RCC 7860 (cell line): Measurements from ENCODE around the gene APOL3.
A peak's percentile ranks its signal among the peaks of the same experiment; 100 is the strongest.
"Not testable (repeated sequence)": the region's sequence is repeated elsewhere in the genome, so short reads cannot be mapped to it uniquely, and the experiment has no call there.

Experiments used
- DNase-seq: peaks from one replicate; pipeline ENCODE4 v3.0.0-alpha.2; 2015; ENCODE audit warnings: low spot score
- FAIRE-seq: peaks from 2 replicates; lab custom pipeline; 2012; peaks lifted over from hg19 to GRCh38; lab: Jason Lieb, UNC

Gene APOL3

GRCh38 chr22:36138709-36139108, 21.8 kb downstream of the APOL3 start:
- not testable (repeated sequence) for DNase-seq, FAIRE-seq

- FAIRE-seq: no peak
Observed at GRCh38 chr22:36136988-36137387, 23.6 kb downstream of the APOL3 start.

GRCh38 chr22:36136475-36136874, 24.1 kb downstream of the APOL3 start:
- peak; percentile 16 for DNase-seq
- FAIRE-seq: no peak

More at GRCh38 chr22:36136988-36137387, 23.6 kb downstream of the APOL3 start:
- DNase-seq: no peak

- no peak for FAIRE-seq
- DNase-seq: no peak
Observed at GRCh38 chr22:36135306-36135980, 25.1 kb downstream of the APOL3 start.

- FAIRE-seq (no peak), DNase-seq (no peak)
Observed at GRCh38 chr22:36134182-36134581, 26.4 kb downstream of the APOL3 start.

GRCh38 chr22:36131907-36132306, 28.6 kb downstream of the APOL3 start:
- FAIRE-seq (no peak), DNase-seq (no peak)

GRCh38 chr22:36129486-36130388, 30.8 kb downstream of the APOL3 start:
- FAIRE-seq: no peak
- no peak for DNase-seq

GRCh38 chr22:36129071-36129470, 31.5 kb downstream of the APOL3 start:
- FAIRE-seq: no peak
- DNase-seq: no peak

GRCh38 chr22:36125994-36126531, 34.5 kb downstream of the APOL3 start:
- FAIRE-seq (no peak), DNase-seq (no peak)

- DNase-seq: no peak
Observed at GRCh38 chr22:36125434-36125833, 35.1 kb downstream of the APOL3 start.

GRCh38 chr22:36124666-36125065, 35.9 kb downstream of the APOL3 start:
- FAIRE-seq (no peak), DNase-seq (no peak)

More at GRCh38 chr22:36125434-36125833, 35.1 kb downstream of the APOL3 start:
- no peak for FAIRE-seq

GRCh38 chr22:36123673-36124630, 36.6 kb downstream of the APOL3 start:
- FAIRE-seq: peak; percentile 17
- peak; percentile 84 for DNase-seq

GRCh38 chr22:36120621-36121351, 39.8 kb downstream of the APOL3 start:
- FAIRE-seq, DNase-seq: not testable (repeated sequence)

- FAIRE-seq: no peak
- no peak for DNase-seq
Observed at GRCh38 chr22:36117053-36117554, 43.5 kb downstream of the APOL3 start.

- FAIRE-seq (no peak), DNase-seq (no peak)
Observed at GRCh38 chr22:36116127-36116526, 44.4 kb downstream of the APOL3 start.

GRCh38 chr22:36113121-36113520, 47.4 kb downstream of the APOL3 start:
- no peak for FAIRE-seq

GRCh38 chr22:36111316-36111715, 49.2 kb downstream of the APOL3 start:
- DNase-seq: no peak
- no peak for FAIRE-seq

More at GRCh38 chr22:36113121-36113520, 47.4 kb downstream of the APOL3 start:
- DNase-seq: no peak

GRCh38 chr22:36110306-36110881, 50.2 kb downstream of the APOL3 start:
- DNase-seq (no peak), FAIRE-seq (no peak)

GRCh38 chr22:36107436-36107835, 53.1 kb downstream of the APOL3 start:
- FAIRE-seq (no peak), DNase-seq (no peak)
